ENCODE results near the gene SLC25A36. TPM values are rescaled to one million over a fixed set of nuclear protein-coding genes. Genes with fewer than 3 reads are reported as not detected.
"Not testable (repeated sequence)": the region's sequence is repeated elsewhere in the genome, so short reads cannot be mapped to it uniquely, and the experiment has no call there.

SLC25A36 gene
- total RNA-seq, 1 donor from 2014 or later: 90.2 TPM

DNA sequence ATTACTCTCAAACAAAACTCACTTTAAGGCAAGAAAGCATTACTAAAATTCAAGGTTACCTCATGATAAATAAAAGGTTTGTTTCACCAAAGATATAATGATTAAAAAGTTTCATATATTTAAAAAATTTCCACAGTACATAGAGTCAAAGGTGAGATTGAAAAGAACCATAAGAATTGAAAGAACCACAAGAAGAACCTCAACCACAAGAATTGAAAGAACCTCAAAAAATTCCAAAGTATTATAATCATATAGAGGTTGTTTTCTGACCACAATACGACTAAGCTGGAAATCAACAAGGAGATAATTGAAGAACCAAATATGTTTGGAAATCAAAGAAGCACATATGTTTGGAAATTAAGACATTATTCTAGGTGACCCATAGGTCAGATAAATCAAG lies 52.7 kb downstream of the SLC25A36 start:
- DNase-seq (ENCODE audit: low read depth): peak; percentile 6

DNA sequence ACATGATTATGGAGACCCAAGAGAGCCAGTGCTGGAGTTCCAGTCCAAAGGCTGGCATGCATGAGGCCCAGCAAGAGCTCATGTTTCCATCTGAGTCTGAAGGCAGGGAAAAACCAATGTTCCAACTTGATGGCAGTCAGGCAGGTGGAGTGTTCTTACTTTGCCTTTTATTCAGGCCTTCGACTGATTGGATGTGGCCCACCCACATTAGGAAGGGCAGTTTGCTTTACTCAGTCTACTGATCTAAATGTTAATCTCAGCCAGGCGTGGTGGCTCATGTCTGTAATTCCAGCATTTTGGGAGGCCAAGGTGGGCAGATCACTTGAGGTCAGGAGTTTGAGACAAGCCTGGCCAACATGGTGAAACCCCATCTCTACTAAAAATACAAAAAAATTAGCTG lies 53.2 kb downstream of the SLC25A36 start:
- not testable (repeated sequence) for DNase-seq (ENCODE audit: low read depth)

DNA sequence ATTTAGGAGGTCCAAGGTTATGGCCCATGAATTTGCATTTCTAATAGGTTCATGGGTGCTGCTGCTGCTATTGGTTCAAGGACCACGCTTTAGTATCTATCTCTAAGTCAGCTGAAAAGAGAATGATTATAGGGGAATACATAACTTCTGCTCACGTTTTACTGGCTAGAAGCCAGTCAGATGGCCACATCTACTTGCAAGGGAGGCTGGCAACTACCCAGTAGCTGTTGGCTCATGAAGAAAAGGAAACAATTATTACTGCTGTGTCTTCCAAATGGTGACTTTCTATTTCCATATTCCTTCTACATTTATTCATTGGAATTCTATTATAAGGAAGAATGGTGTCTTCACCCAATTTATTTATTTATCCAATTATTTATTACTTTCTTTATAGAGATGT lies 54.2 kb downstream of the SLC25A36 start:
- no peak for DNase-seq (ENCODE audit: low read depth)

DNA sequence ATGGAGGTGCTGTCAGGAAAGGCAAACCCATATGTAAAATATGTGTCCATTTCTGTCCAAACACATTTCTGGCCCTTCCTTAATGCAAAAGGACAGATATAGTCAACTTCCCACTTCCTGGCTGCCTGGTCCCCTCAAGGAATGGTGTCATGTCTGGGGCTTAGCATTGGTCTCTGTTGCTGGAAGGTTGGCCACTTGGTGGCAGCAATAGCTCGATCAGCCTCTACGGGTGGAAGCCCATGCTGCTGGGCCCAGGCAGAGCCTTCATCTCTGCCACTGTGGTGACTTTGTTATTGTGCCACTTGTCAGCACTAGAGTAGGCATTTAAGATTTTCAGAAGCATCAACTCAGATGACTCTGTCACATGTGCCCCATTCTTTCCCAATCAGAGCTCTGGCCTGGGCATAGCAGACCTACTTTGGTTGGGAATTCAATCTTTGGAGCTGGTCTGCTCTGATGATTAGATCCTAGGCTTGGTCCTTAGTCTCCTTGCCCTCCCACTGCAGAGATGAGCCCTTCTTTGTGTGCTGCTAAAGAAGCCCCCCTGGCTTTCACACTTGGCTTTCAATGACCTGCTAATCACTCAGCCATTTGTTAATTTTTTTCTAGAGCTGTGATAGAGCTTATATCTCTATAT lies 58.5 kb downstream of the SLC25A36 start:
- DNase-seq (ENCODE audit: low read depth): peak; percentile 29

- no peak for DNase-seq (ENCODE audit: low read depth)
These were observed 59.0 kb downstream of the SLC25A36 start for GRCh38 chr3:141000686-141001085.

DNA sequence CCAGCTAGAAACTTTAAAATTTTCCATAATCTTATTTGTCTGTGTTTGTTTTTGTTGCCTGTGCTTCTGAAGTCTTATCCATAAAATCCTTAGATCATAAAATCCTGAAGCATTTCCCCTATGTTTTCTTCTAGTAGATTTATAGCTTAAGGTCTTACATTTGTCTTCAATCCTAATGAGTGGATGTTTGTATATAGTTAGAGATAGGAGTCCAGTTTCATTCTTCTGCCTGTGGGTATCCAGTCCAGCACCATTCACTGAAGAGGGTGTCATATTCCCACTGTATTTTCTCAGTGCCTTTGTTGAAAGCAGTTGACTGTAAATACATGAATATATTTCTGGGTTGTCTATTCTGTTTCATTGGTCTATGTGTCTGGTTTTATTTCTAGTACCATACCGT lies 64.7 kb downstream of the SLC25A36 start:
- DNase-seq (ENCODE audit: low read depth): no peak

- no peak for DNase-seq (ENCODE audit: low read depth)
These were observed 67.9 kb downstream of the SLC25A36 start for GRCh38 chr3:141009496-141009895.

- DNase-seq (ENCODE audit: low read depth): peak; percentile 36
These were observed 69.8 kb downstream of the SLC25A36 start for GRCh38 chr3:141011232-141011996.

- DNase-seq (ENCODE audit: low read depth): no peak
These were observed 70.3 kb downstream of the SLC25A36 start for GRCh38 chr3:141011997-141012262.

- no peak for DNase-seq (ENCODE audit: low read depth)
These were observed 70.9 kb downstream of the SLC25A36 start for GRCh38 chr3:141012571-141012970.

GRCh38 chr3:141015481-141015880 lies 73.8 kb downstream of the SLC25A36 start:
- DNase-seq (ENCODE audit: low read depth): peak; percentile 9

DNA sequence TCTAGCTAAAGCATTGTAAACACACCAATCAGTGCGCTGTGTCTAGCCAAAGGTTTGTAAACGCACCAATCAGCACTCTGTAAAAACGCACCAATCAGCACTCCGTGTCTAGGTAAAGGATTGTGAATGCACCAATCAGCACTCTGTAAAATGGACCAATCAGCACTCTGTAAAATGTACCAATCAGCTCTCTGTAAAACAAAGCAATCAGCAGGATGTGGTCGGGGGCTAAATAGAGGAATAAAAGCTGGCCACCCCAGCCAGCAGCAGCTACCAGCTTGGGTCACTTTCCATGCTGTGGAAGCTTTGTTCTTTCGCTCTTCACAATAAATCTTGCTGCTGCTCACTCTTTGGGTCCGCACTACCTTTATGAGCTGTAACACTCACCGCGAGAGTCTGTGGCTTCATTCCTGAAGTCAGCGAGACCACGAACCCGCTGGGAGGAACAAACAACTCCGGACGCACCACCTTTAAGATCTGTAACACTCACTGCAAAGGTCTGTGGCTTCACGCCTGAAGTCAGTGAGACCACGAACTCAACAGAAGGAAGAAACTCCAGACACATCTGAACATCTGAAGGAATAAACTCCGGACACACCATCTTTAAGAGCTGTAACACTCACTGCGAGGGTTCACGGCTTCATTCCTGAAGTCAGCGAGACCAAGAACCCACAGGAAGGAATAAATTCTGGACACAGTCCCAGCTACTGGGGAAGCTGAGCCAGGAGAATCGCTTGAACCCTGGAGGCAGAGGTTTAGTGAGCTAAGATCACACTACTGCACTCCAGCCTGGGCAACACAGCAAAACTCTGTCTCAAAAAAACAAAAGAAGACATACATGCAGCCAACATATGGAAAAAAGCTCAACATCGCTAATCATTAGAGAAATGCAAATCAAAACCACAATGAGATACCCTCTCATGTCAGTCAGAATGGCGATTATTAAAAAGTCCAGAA lies 76.0 kb downstream of the SLC25A36 start:
- not testable (repeated sequence) for DNase-seq (ENCODE audit: low read depth)

GRCh38 chr3:141019244-141019643 lies 77.6 kb downstream of the SLC25A36 start:
- no peak for DNase-seq (ENCODE audit: low read depth)

- no peak for DNase-seq (ENCODE audit: low read depth)
These were observed 78.7 kb downstream of the SLC25A36 start for GRCh38 chr3:141020143-141020830.

DNA sequence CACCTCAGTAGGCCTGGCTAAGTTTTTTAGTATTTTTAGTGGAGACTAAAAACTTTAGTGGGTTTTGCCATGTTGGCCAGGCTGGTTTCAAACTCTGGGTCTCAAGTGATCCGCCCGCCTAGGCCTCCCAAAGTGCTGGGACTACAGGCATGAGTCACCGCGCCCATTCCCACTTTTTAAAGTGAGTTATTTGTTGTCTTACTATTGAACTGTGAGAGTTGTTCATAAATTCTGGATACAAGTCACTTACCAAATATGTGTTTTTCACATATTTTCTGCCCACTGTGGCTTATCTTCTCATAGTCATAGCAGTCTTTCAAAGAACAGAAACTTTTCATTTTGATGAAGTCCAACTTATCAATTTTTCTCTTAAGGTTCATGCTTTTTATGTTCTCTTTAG lies 79.6 kb downstream of the SLC25A36 start:
- DNase-seq (ENCODE audit: low read depth): no peak

Other genes with a start within 250 kb of the SLC25A36 start
- not detected in 2 replicates for gene SPSB4, start 109.5 kb downstream of the SLC25A36 start, total RNA-seq

Measured in renal cortical epithelial cell (primary cell).